ENCODE measurements around the gene BOC. TPM values are rescaled to one million over a fixed set of nuclear protein-coding genes. Genes with fewer than 3 reads are reported as not detected.

Gene BOC
- total and polyA plus RNA-seq, 12 donors, result 2.1 to 13.9 (median 4.9) TPM

DNA sequence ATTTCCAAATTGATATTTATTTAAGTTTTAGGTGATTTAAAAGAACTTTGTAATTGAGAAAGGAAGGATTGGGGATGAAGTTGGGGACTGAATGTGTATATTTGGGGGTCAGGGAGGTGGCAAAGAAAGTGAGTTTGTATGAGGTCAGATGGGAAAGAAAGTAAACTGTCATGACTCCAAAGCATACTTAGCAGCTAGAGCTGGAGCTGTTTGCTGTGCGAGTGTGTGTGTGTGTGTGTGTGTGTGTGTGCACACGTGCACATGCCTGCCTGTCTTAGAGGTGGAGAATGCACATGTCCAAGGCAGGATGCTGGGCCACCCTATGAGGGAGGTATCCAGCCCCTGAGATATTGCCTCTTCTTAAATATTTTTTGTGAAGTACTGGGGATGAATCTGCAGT, 21.0 kb downstream of the BOC start:
- H3K36me3 ChIP-seq, result no peaks in the 10 kb centered on the region
- TF ChIP-seq, protein P1, sequence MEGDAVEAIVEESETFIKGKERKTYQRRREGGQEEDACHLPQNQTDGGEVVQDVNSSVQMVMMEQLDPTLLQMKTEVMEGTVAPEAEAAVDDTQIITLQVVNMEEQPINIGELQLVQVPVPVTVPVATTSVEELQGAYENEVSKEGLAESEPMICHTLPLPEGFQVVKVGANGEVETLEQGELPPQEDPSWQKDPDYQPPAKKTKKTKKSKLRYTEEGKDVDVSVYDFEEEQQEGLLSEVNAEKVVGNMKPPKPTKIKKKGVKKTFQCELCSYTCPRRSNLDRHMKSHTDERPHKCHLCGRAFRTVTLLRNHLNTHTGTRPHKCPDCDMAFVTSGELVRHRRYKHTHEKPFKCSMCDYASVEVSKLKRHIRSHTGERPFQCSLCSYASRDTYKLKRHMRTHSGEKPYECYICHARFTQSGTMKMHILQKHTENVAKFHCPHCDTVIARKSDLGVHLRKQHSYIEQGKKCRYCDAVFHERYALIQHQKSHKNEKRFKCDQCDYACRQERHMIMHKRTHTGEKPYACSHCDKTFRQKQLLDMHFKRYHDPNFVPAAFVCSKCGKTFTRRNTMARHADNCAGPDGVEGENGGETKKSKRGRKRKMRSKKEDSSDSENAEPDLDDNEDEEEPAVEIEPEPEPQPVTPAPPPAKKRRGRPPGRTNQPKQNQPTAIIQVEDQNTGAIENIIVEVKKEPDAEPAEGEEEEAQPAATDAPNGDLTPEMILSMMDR (IDR thresholded peaks at IDR 0.05), result no peak
- 61 to 63% methylated on average over 2 of the region's 2 CpGs for WGBS, 2 donors
- DNase-seq (no peak), ATAC-seq (no peak)
- H3K27me3 ChIP-seq, result no peaks in the 10 kb centered on the region
- H3K27ac ChIP-seq, result no peak overlapping the region
- intact Hi-C loops (cut with DNase I), result no loop called here
- H3K4me3 ChIP-seq, result no peak overlapping the region
- H3K4me1 ChIP-seq, result peaks cover 0 to 28% (median 14%) of the 10 kb centered on the region in 9 donors
- no peaks in the 10 kb centered on the region for H3K9me3 ChIP-seq

DNA sequence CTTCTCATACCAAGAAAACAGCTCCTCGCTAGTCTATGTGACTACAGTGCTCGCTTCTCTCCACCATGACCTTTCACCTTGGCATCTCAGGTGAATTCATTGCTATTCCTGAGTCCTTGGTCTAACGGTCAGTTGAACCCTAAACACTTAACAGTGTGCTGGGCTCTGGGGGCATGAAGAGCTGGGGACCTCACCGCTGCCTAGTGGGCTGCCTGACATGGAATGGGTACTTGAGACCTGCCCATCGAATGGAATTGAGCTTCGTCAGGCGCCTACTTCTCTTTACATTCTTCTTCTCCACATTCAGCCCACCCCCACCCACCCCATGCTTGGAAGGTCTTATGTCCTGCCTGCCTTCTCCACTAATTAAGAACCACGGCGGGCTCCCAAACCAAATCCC, 22.1 kb downstream of the BOC start:
- DNase-seq (no peak), ATAC-seq (peak in 1 of 8 donors; percentile 23)
- Histone ChIP-seq H3K4me1 (peaks cover 0 to 26% (median 14%) of the 10 kb centered on the region in 9 donors), H3K27me3 (no peaks in the 10 kb centered on the region), H3K36me3 (no peaks in the 10 kb centered on the region), H3K4me3 (no peak overlapping the region), H3K27ac (no peak overlapping the region), H3K9me3 (no peaks in the 10 kb centered on the region)
- intact Hi-C loops (cut with DNase I), result no loop called here
- 88 to 89% methylated on average over 9 of the region's 9 CpGs for WGBS, 2 donors
- TF ChIP-seq, protein P1 (IDR thresholded peaks at IDR 0.05), result no peak

DNA sequence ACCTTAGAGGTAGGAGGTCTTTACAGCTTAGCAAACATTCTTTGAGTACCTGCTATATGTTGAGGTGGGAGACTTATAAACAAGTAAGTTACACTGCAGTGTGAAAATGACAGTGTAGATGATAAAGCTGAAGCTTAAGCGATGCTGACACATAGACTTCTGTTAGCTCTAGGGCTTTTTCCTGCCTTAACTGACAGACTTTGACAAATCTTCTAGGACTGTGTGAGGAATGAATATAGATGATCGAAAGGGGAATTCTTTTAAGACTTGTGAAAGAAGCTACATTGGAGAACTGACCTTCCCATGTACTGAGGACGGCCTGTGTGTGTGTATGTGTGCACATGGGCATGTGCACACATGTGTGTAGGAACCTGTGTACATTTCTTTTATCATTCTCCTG, 22.7 kb downstream of the BOC start:
- no peak for DNase-seq
- 92 to 95% methylated on average over 3 of the region's 3 CpGs for WGBS, 2 donors
- intact Hi-C loops (cut with DNase I), result no loop called here
- no peak for ATAC-seq
- H3K9me3 ChIP-seq, result no peaks in the 10 kb centered on the region
- peak overlapping the region in 1 of 10 donors; percentile 35 for H3K27ac ChIP-seq
- H3K4me3 ChIP-seq, result no peak overlapping the region
- H3K36me3 ChIP-seq, result no peaks in the 10 kb centered on the region
- no peaks in the 10 kb centered on the region for H3K27me3 ChIP-seq
- peaks cover 0 to 21% (median 14%) of the 10 kb centered on the region in 9 donors for H3K4me1 ChIP-seq
- TF ChIP-seq, protein P1 (IDR thresholded peaks at IDR 0.05), result no peak

DNA sequence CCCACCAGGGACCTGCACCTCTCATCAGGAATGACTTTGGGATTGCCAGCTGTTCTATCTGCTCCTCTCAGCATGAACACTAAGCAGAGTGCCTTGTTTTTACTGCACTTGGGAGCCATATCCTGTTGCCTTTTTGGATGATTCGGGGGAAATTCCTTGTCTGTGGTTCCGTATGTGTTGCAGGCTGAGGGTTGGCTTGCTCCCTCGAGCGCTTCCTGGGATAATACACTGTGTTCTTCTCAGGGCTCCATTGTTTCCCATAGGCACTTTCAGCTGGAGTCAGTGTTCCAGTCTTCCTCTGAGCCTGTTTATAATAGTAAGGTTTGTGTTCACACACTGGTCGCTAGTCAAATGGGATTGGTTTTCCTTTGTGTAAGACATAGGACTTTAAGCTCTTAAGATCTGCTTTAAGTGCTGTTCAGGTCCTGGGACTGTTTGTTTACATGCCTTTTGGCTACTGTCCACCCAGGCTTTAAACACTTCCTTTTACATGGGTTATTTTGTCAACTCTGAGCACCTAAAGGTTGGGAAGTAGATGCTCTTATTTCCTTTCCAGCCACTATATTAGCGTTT, 23.4 kb downstream of the BOC start:
- intact Hi-C loops (cut with DNase I), result no loop called here
- no peaks in the 10 kb centered on the region for H3K27me3 ChIP-seq
- peaks cover 0 to 26% (median 14%) of the 10 kb centered on the region in 9 donors for H3K4me1 ChIP-seq
- TF ChIP-seq, protein P1 (IDR thresholded peaks at IDR 0.05), result no peak
- H3K36me3 ChIP-seq, result no peaks in the 10 kb centered on the region
- ATAC-seq, result peak in 5 of 8 donors; percentile 31 to 76 (median 49)
- no peak for DNase-seq
- peak overlapping the region in 3 of 10 donors; percentile 13 to 55 (median 35) for H3K27ac ChIP-seq
- H3K9me3 ChIP-seq, result no peaks in the 10 kb centered on the region
- 49 to 55% methylated on average over 6 of the region's 6 CpGs for WGBS, 2 donors
- H3K4me3 ChIP-seq, result no peak overlapping the region
